Measurements from ENCODE around the gene IL37.

IL37 gene

DNA sequence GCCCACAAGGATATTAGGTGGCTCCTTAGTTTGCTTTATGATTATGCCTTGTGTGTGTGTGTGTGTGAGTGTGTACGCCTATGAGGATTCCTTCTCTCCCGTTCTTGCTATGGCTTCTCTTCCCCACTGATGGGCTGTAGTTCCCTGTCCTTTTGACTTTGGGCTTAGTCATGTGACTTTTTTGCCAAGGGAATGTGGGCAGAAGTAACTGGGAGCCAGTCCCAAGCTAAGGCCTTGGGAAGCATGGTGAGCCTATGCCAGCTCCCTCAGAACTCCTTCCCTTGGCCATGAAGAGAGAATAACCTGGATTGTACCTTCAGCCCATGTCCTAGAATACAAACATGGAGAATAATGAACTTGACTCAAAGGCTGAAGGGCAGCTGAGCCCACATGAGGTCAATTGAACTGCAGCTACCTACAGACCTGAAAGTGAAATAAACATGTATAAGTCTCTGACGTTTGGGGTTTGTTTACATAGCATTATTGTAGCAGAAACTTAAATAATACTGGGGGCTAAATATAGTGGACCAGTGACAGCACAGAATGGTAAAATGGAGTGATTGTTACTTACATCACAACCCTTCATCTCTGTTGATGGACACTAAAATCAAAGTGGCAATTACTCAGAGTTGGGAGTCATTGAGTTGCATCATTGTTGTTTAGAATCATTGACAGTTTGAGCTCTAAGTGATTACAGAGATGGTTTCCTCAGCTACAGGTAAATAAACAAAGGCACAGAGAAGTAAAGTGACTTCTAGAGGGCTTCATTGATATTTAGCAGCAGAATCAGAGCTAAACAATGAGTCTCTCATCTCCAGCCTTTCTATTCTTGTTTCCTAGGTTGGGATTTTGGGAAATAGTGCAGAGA lies 51.6 kb downstream of the IL37 start:
- no peak overlapping the region for H3K4me3 ChIP-seq (ENCODE audit: control insufficient read depth, low read depth, low read length)
- no peak for DNase-seq (ENCODE audit: low read depth)
- TF ChIP-seq, protein P1, sequence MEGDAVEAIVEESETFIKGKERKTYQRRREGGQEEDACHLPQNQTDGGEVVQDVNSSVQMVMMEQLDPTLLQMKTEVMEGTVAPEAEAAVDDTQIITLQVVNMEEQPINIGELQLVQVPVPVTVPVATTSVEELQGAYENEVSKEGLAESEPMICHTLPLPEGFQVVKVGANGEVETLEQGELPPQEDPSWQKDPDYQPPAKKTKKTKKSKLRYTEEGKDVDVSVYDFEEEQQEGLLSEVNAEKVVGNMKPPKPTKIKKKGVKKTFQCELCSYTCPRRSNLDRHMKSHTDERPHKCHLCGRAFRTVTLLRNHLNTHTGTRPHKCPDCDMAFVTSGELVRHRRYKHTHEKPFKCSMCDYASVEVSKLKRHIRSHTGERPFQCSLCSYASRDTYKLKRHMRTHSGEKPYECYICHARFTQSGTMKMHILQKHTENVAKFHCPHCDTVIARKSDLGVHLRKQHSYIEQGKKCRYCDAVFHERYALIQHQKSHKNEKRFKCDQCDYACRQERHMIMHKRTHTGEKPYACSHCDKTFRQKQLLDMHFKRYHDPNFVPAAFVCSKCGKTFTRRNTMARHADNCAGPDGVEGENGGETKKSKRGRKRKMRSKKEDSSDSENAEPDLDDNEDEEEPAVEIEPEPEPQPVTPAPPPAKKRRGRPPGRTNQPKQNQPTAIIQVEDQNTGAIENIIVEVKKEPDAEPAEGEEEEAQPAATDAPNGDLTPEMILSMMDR (conservative IDR thresholded peaks at IDR 0.05; ENCODE audit: control insufficient read depth, insufficient read depth, low read depth, low read length): no peak

DNA sequence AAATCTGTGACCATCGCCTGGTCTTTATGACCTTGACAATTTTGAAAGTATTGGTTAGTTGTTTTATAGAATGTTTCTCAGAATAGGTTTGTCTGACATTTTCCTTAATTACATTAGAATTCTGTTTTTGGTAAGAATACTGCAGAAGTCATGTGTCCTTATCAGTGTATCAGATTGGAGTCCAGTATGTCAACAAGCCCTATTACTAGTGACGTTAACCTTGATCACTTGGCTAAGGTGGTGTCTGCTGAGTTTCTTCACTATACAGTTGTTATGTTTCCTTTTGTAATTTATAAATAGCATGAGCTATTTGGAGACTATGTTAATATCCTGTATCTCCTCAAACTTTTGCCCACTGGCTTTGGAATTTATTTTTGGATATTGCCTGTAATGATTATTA lies 56.1 kb downstream of the IL37 start:
- no peak overlapping the region for H3K4me3 ChIP-seq (ENCODE audit: control insufficient read depth, low read depth, low read length)
- no peak for DNase-seq (ENCODE audit: low read depth)
- TF ChIP-seq, protein P1 (conservative IDR thresholded peaks at IDR 0.05; ENCODE audit: control insufficient read depth, insufficient read depth, low read depth, low read length): no peak
